BJ (cell line): ENCODE measurements around the gene FUZ. TPM values are rescaled to one million over a fixed set of nuclear protein-coding genes. Genes with fewer than 3 reads are reported as not detected.
"Not testable (repeated sequence)": the region's sequence is repeated elsewhere in the genome, so short reads cannot be mapped to it uniquely, and the experiment has no call there.

Experiments
- CTCF ChIA-PET: fragments of 350-600 bp; formaldehyde crosslinking; extraction: SDS; loops from one replicate; lab custom pipeline; 2021; ENCODE audit warnings: antibody characterized with exemption, inconsistent platforms; lab: Yijun Ruan, JAX
- POLR2A ChIA-PET: fragments of 300-600 bp; sonication (Branson Sonifier 250); formaldehyde crosslinking; extraction: SDS; loops from one replicate; lab custom pipeline; 2021; ENCODE audit warnings: antibody characterized with exemption; lab: Charles Lee
- DNase-seq: peaks from one replicate; pipeline ENCODE4 v3.0.0-alpha.2; 2011; ENCODE audit warnings: low read depth
- H3K27me3 ChIP-seq: 2 replicates; pipeline ENCODE4 v1.6.0; 2011; ENCODE audit warnings: low read length; ENCODE audit not compliant: control insufficient read depth, insufficient read depth
- H3K36me3 ChIP-seq: 2 replicates; pipeline ENCODE4 v1.5.1; 2011; ENCODE audit warnings: low read length; ENCODE audit not compliant: control insufficient read depth, insufficient read depth
- H3K4me3 ChIP-seq: 2 replicates; pipeline ENCODE4 v1.5.1; 2011; ENCODE audit warnings: low read depth, mild to moderate bottlenecking, control low read depth, low read length
- polyA plus RNA-seq: library from polyadenylated mRNA; depleted of rRNA; stranded (reverse); fragments of >200 nt; gene quantifications from 2 replicates; pipeline ENCODE4 v1.2.3, GENCODE V29; 2011
- TF ChIP-seq, protein P1 (sequence below): IDR thresholded peaks from 2 replicates; pipeline ENCODE4 v1.5.1; 2011; ENCODE audit warnings: low read depth, mild to moderate bottlenecking, control low read depth, inconsistent platforms, low read length, moderate library complexity; ENCODE audit not compliant: insufficient read depth

Gene FUZ
- polyA plus RNA-seq, 1 experiment, result 14.3 TPM

DNA sequence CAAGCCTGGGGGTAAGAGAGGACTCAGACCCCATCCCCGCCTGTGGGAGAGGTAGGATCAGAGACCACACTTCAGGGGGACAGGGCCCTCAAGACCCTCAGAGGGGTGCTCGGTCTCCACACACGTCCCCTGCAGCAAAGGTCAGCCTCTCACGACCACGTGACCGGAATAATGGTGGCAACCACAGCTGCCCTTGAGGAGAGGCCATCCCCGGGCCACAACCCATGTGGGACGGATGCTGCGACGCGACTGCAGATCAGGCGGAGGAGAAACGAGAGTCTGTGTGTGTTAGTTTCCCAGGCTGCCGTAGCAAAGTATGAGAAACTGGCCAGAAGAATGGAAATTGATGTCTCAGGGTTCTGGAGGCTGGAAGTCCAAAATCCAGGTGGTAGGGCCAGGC is 13.9 kb upstream of the FUZ start:
- DNase-seq, result no peak
- ChIA-PET CTCF (no interaction called here), POLR2A (no interaction called here)
- no peak overlapping the region for H3K4me3 ChIP-seq
- peaks cover 32% of the 10 kb centered on the region for H3K36me3 ChIP-seq
- no peaks in the 10 kb centered on the region for H3K27me3 ChIP-seq
- TF ChIP-seq, protein P1, sequence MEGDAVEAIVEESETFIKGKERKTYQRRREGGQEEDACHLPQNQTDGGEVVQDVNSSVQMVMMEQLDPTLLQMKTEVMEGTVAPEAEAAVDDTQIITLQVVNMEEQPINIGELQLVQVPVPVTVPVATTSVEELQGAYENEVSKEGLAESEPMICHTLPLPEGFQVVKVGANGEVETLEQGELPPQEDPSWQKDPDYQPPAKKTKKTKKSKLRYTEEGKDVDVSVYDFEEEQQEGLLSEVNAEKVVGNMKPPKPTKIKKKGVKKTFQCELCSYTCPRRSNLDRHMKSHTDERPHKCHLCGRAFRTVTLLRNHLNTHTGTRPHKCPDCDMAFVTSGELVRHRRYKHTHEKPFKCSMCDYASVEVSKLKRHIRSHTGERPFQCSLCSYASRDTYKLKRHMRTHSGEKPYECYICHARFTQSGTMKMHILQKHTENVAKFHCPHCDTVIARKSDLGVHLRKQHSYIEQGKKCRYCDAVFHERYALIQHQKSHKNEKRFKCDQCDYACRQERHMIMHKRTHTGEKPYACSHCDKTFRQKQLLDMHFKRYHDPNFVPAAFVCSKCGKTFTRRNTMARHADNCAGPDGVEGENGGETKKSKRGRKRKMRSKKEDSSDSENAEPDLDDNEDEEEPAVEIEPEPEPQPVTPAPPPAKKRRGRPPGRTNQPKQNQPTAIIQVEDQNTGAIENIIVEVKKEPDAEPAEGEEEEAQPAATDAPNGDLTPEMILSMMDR, result no peak

DNA sequence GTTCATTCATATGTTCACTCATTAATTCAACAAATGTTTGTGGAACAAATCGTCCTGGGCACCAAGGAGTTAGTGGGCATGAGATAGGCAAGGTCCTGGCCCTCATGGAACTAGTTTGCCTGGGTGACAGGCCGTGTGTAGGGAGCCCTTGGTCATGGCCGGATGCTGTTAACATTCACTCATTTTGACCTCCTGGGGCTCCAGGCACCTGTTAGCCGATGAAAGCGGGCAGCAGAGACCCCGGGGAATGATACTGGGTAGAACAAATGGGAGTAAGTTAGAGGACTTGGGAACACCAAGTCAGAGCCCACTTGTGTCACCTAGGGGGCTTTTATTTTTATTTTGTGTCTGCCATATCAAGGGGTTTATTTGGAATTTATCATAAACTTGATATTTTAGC is 11.6 kb upstream of the FUZ start:
- H3K36me3 ChIP-seq, result peaks cover 20% of the 10 kb centered on the region
- DNase-seq, result no peak
- H3K27me3 ChIP-seq, result no peaks in the 10 kb centered on the region
- ChIA-PET POLR2A (no interaction called here), CTCF (no interaction called here)
- TF ChIP-seq, protein P1, result no peak
- H3K4me3 ChIP-seq, result no peak overlapping the region

DNA sequence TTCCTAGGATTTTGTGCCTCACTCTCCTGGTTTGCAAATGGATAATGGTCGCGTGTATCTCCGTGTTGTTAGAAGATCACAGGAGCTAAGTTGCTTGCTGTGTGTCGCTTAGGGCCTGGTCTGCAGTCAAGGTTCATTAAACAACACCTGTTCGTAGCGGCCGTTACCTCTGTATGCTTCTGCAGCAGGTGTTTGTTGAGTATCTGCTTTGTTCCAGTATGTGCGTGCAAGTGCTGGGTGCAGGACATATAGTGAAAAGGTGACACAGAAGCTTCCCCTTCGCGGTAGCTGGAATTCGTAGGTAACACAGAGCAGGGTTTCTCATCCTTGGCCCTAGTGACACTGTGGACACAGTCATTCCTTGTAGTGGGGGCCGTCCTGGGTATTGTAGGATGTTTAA is 10.4 kb upstream of the FUZ start:
- Histone ChIP-seq H3K4me3 (no peak overlapping the region), H3K36me3 (peaks cover 16% of the 10 kb centered on the region), H3K27me3 (no peaks in the 10 kb centered on the region)
- TF ChIP-seq, protein P1, result no peak
- no peak for DNase-seq
- ChIA-PET CTCF (interaction anchor here (0.6 to 0.7 kb wide), 2 partner anchors 26 to 963 kb away, joined by 3 read pairs; no protein-coding TSS in a partner anchor), POLR2A (no interaction called here)

DNA sequence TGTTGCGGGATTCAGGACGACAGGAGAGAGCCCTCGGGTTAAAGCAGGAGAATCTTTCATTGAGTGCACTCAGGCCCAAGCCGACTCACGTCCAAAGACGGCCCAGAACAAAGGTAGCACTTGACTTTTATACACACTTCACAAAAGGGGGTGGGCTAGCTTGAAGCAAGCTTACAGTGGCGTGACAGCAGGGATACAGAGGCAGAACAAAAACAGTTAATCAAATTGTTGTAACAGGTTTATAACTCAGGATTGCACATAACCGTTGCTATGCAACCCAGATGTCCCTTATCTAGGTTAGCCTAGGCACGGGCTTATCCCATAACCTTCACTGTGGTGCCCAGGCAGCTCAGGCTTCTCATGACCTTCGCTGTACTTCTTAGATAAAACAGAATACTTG is 7.0 kb upstream of the FUZ start:
- Histone ChIP-seq H3K36me3 (peaks cover 10% of the 10 kb centered on the region), H3K4me3 (no peak overlapping the region), H3K27me3 (no peaks in the 10 kb centered on the region)
- ChIA-PET CTCF (no interaction called here), POLR2A (no interaction called here)
- TF ChIP-seq, protein P1, result no peak
- no peak for DNase-seq

DNA sequence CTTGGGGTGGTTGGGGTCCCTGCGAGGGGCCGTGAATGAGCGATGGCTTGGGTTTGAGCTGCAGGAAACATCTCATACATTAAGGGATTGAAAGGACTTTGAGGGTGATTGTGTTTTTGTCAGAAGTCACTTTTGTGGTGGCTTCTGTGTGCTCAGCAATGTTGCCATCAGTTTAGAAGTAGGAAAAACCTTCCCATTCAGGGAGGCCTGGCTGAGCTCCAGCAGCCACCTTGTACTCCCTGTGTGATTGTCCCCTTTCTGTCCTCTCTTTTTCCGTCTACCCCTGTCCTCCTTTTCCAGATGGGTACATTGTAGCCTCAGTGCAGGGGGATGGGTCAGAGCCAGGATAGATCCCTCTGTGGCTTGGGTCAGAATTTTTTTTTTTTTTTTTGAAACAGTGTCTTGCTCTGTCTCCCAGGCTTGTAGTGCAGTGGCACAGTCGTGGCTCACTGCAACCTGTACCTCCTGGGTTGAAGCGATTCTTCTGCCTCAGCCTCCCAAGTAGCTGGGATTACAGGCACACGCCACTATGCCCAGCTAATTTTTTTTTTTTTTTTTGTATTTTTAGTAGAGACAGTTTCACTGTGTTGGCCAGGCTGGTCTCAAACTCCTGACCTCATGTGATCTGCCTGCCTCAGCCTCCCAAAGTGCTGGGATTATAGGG is 6.5 kb upstream of the FUZ start:
- H3K4me3 ChIP-seq, result peak overlapping the region; percentile 58
- CTCF ChIA-PET, H3K36me3 ChIP-seq, POLR2A ChIA-PET, H3K27me3 ChIP-seq, DNase-seq: not testable (repeated sequence)
